LHCN-M2 (cell line): ENCODE results near the gene HEBP1. TPM values are rescaled to one million over a fixed set of nuclear protein-coding genes. Genes with fewer than 3 reads are reported as not detected.

Experiments used
- total RNA-seq: library from RNA; depleted of rRNA; stranded (reverse); fragments of >200 nt; gene quantifications from 2 replicates; pipeline ENCODE4 v1.2.3, GENCODE V29; 2014; rRNA removed

HEBP1 gene
- total RNA-seq, 1 experiment from 2014 or later, result 7.7 TPM

Other genes with a start within 250 kb of the HEBP1 start
- gene APOLD1, start 214.6 kb downstream of the HEBP1 start, total RNA-seq, result 8.0 and 9.3 TPM in 2 replicates
- gene DDX47, start 186.9 kb downstream of the HEBP1 start, total RNA-seq, result 69.2 and 69.4 TPM in 2 replicates
- 1.7 and 2.6 TPM in 2 replicates for gene GPRC5A, start 108.7 kb downstream of the HEBP1 start, total RNA-seq
- gene GPRC5D, start 48.1 kb downstream of the HEBP1 start, total RNA-seq, result not detected in 2 replicates
- 9.1 and 9.2 TPM in 2 replicates for gene FAM234B, start 44.1 kb upstream of the HEBP1 start, total RNA-seq
- gene GSG1, start 103.4 kb upstream of the HEBP1 start, total RNA-seq, result 6.7 and 9.0 TPM in 2 replicates
- gene EMP1, start 196.5 kb upstream of the HEBP1 start, total RNA-seq, result 590 and 679 TPM in 2 replicates